GM12801 (cell line): ENCODE measurements around the gene P4HTM.

Experiments
- CTCF ChIP-seq: IDR thresholded peaks from one replicate; pipeline ENCODE4 v1.5.1; 2011; ENCODE audit warnings: control low read depth; ENCODE audit not compliant: insufficient read length; ENCODE audit errors: extremely low read depth

Gene P4HTM

GRCh38 chr3:48997714-48998637, 7.9 kb downstream of the P4HTM start:
- no peak for TF ChIP-seq CTCF

GRCh38 chr3:48999085-48999858, 9.2 kb downstream of the P4HTM start:
- no peak for TF ChIP-seq CTCF

GRCh38 chr3:49001155-49001554, 11.1 kb downstream of the P4HTM start:
- TF ChIP-seq CTCF = no peak

- TF ChIP-seq CTCF = no peak
Measured at GRCh38 chr3:49004352-49005302, 14.6 kb downstream of the P4HTM start.

GRCh38 chr3:49005303-49005680, 15.3 kb downstream of the P4HTM start:
- no peak for TF ChIP-seq CTCF

GRCh38 chr3:49005998-49006397, 16.0 kb downstream of the P4HTM start:
- TF ChIP-seq CTCF = no peak
